B cell (primary cell): ENCODE measurements around the gene NTN1.

Experiments used
- EZH2 ChIP-seq: IDR thresholded peaks from 2 replicates; pipeline ENCODE4 v1.6.1; 2012; ENCODE audit warnings: borderline replicate concordance, low read depth, mild to moderate bottlenecking, moderate library complexity, low read length; ENCODE audit not compliant: insufficient read depth, poor library complexity, severe bottlenecking
- TF ChIP-seq, protein P1 (sequence below): fragments of 200-600 bp; IDR thresholded peaks from one replicate; pipeline ENCODE4 v1.8.0; 2022; ENCODE audit warnings: antibody characterized with exemption, mild to moderate bottlenecking

DNA sequence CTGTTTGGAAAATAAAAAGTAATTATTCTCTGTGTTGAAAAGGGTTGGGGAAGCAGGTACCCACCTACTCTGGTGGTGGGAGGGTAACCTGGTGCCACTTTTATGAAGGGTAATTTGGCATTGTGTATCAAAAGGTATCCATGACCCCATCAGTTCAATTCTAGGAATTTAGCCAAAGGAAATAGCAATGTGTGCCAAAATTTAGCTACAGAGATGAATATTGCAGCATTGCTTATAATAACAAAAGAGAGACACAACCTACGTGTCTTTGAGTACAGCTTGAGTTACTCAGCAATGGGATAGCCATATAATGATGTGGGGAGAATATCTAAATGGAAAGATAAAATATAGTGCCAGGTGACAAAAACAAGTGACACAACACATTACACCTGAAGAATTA lies 170.7 kb downstream of the NTN1 start:
- TF ChIP-seq, protein P1, sequence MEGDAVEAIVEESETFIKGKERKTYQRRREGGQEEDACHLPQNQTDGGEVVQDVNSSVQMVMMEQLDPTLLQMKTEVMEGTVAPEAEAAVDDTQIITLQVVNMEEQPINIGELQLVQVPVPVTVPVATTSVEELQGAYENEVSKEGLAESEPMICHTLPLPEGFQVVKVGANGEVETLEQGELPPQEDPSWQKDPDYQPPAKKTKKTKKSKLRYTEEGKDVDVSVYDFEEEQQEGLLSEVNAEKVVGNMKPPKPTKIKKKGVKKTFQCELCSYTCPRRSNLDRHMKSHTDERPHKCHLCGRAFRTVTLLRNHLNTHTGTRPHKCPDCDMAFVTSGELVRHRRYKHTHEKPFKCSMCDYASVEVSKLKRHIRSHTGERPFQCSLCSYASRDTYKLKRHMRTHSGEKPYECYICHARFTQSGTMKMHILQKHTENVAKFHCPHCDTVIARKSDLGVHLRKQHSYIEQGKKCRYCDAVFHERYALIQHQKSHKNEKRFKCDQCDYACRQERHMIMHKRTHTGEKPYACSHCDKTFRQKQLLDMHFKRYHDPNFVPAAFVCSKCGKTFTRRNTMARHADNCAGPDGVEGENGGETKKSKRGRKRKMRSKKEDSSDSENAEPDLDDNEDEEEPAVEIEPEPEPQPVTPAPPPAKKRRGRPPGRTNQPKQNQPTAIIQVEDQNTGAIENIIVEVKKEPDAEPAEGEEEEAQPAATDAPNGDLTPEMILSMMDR: no peak
- TF ChIP-seq EZH2: no peak
